HCT116 (cell line): ENCODE measurements around the gene SLC22A23. TPM values are rescaled to one million over a fixed set of nuclear protein-coding genes. Genes with fewer than 3 reads are reported as not detected.

Experiments
- ATAC-seq: fragments of 200-7000 bp; cut with Tn5 transposase; 2 replicates; pipeline ENCODE4 v1.9.1; 2020; ENCODE audit warnings: mild to moderate bottlenecking, moderate library complexity
- BruUV-seq: library from RNA; stranded (reverse); fragments of 400-500 nt; replicated peaks from 2 replicates; lab custom pipeline; 2021; lab: Mats Ljungman, UMichigan
- CTCF ChIA-PET: fragments of 300-600 bp; sonication (Branson Sonifier 250); formaldehyde crosslinking; loops from one replicate; lab custom pipeline; 2021; ENCODE audit warnings: antibody characterized with exemption; lab: Charles Lee
- POLR2A ChIA-PET: fragments of 300-600, 350-600 bp; sonication (Branson Sonifier 250); formaldehyde crosslinking; loops from one replicate; lab custom pipeline; 2021; ENCODE audit warnings: antibody characterized with exemption; lab: Charles Lee
- RAD21 ChIA-PET, 2 experiments: fragments of 300-600 bp; sonication (Branson Sonifier 250); formaldehyde crosslinking; loops; one replicate each; lab custom pipeline; 2023; ENCODE audit warnings: low total read pairs in 2 of 2; ENCODE audit not compliant: uncharacterized antibody in 2 of 2, unreplicated experiment in 2 of 2, low non-redundant PET in 1 of 2; lab: Charles Lee
- DNase-seq: peaks from one replicate; pipeline ENCODE4 v3.0.0-alpha.2; 2010; ENCODE audit warnings: low read depth, low spot score
- H2AFZ ChIP-seq: fragments of 200-600 bp; shearing (Covaris generic), sonication (generic); 2 replicates; pipeline ENCODE4 v1.6.1; 2017; ENCODE audit warnings: low read depth, mixed run types, mixed read lengths, antibody characterized with exemption, low read length; ENCODE audit not compliant: poor library complexity, severe bottlenecking
- H3K27ac ChIP-seq: 2 replicates; pipeline ENCODE4 v1.5.1; 2012; ENCODE audit warnings: low read depth, low read length
- H3K27me3 ChIP-seq: fragments of 200-600 bp; sonication (generic); 2 replicates; pipeline ENCODE4 v1.6.1; 2016; ENCODE audit warnings: mixed run types, low read length, mixed read lengths; ENCODE audit not compliant: insufficient read depth
- H3K36me3 ChIP-seq, 2 experiments: fragments of 200-500 bp in 1 of 2; fragments of 200-600 bp in 1 of 2; sonication (Bioruptor generic) in 1 of 2; sonication (generic) in 1 of 2; 2 replicates each; pipeline versions ENCODE4 v1.5.1 to v1.6.1; 2014 to 2016; ENCODE audit warnings: low read length in 2 of 2, inconsistent platforms in 1 of 2, mixed read lengths in 1 of 2, mixed run types in 1 of 2; ENCODE audit not compliant: insufficient read depth in 2 of 2, control insufficient read depth in 1 of 2
- H3K4me1 ChIP-seq, 2 experiments: fragments of 200-600 bp in 1 of 2; sonication (generic) in 1 of 2; 2 replicates each; pipeline versions ENCODE4 v1.5.1 to v1.6.1; 2012 to 2017; ENCODE audit warnings: low read length in 2 of 2, inconsistent platforms in 1 of 2, mild to moderate bottlenecking in 1 of 2, mixed read lengths in 1 of 2, mixed run types in 1 of 2, moderate library complexity in 1 of 2; ENCODE audit not compliant: insufficient read depth in 2 of 2, control insufficient read depth in 1 of 2
- H3K4me2 ChIP-seq: fragments of 200-600 bp; sonication (generic); 2 replicates; pipeline ENCODE4 v1.6.1; 2017; ENCODE audit warnings: mixed run types, low read length, mixed read lengths
- H3K4me3 ChIP-seq, 2 experiments: fragments of 200-600 bp in 1 of 2; sonication (generic) in 1 of 2; replicated peaks in 1 of 2; 2 replicates each; pipeline ENCODE4 v1.5.1; 2011 to 2016; ENCODE audit warnings: low read length in 2 of 2, control low read depth in 1 of 2, low read depth in 1 of 2, mild to moderate bottlenecking in 1 of 2, mixed read lengths in 1 of 2, mixed run types in 1 of 2
- H3K79me2 ChIP-seq: fragments of 200-600 bp; sonication (generic); 2 replicates; pipeline ENCODE4 v1.6.1; 2017; ENCODE audit warnings: mild to moderate bottlenecking, mixed run types, low read length, moderate library complexity, mixed read lengths; ENCODE audit not compliant: insufficient read depth
- H3K9ac ChIP-seq: fragments of 200-600 bp; sonication (generic); 2 replicates; pipeline ENCODE4 v1.6.1; 2016; ENCODE audit warnings: low read length, mixed read lengths
- H3K9me2 ChIP-seq: fragments of 200-600 bp; sonication (generic), shearing (Covaris generic); 2 replicates; pipeline ENCODE4 v1.6.1; 2017; ENCODE audit warnings: mixed run types, mild to moderate bottlenecking, moderate library complexity; ENCODE audit not compliant: insufficient read depth
- H3K9me3 ChIP-seq, 2 experiments: fragments of 200-500 bp in 1 of 2; fragments of 200-600 bp in 1 of 2; sonication (Bioruptor generic) in 1 of 2; sonication (generic) in 1 of 2; 2 replicates each; pipeline ENCODE4 v1.6.1; 2014 to 2017; ENCODE audit warnings: low read length in 2 of 2, mixed read lengths in 2 of 2, inconsistent platforms in 1 of 2, low read depth in 1 of 2, mild to moderate bottlenecking in 1 of 2, mixed run types in 1 of 2, moderate library complexity in 1 of 2; ENCODE audit not compliant: control insufficient read depth in 1 of 2, insufficient read depth in 1 of 2
- H4K20me1 ChIP-seq: fragments of 200-600 bp; sonication (generic), shearing (Covaris generic); 2 replicates; pipeline ENCODE4 v1.6.1; 2017; ENCODE audit warnings: mixed run types, mild to moderate bottlenecking, moderate library complexity; ENCODE audit not compliant: insufficient read depth
- CEBPB ChIP-seq: IDR thresholded peaks from 2 replicates; pipeline ENCODE4 v1.6.1; 2012; ENCODE audit warnings: low read depth
- ELF1 ChIP-seq: IDR thresholded peaks from 2 replicates; pipeline ENCODE4 v1.6.1; 2012; ENCODE audit warnings: low read depth, borderline replicate concordance
- EZH2phosphoT487 ChIP-seq: fragments of 200-600 bp; IDR thresholded peaks from 2 replicates; pipeline ENCODE4 v1.6.1; 2018; ENCODE audit warnings: antibody characterized with exemption, borderline replicate concordance
- JUND ChIP-seq: IDR thresholded peaks from 2 replicates; pipeline ENCODE4 v1.6.1; 2012
- POLR2AphosphoS5 ChIP-seq: IDR thresholded peaks from 2 replicates; pipeline ENCODE4 v1.6.1; 2011; ENCODE audit warnings: mild to moderate bottlenecking, low read depth, low read length, moderate library complexity
- RAD21 ChIP-seq: IDR thresholded peaks from 2 replicates; pipeline ENCODE4 v1.6.1; 2012; ENCODE audit warnings: low read depth, mild to moderate bottlenecking
- REST ChIP-seq: IDR thresholded peaks from 2 replicates; pipeline ENCODE4 v1.6.1; 2012; ENCODE audit warnings: low read depth
- SP1 ChIP-seq: IDR thresholded peaks from 2 replicates; pipeline ENCODE4 v1.6.1; 2012; ENCODE audit warnings: low read depth
- TCF7L2 ChIP-seq: IDR thresholded peaks from 2 replicates; pipeline ENCODE4 v1.7.0; 2011; ENCODE audit warnings: borderline replicate concordance, inconsistent platforms; ENCODE audit not compliant: insufficient read depth, insufficient read length; ENCODE audit errors: extremely low read depth
- YY1 ChIP-seq: IDR thresholded peaks from 2 replicates; pipeline ENCODE4 v1.6.1; 2011; ENCODE audit warnings: low read length, low read depth, moderate library complexity, mild to moderate bottlenecking; ENCODE audit not compliant: insufficient replicate concordance; ENCODE audit errors: extremely low read depth
- ZFX ChIP-seq: fragments of 450-650 bp; IDR thresholded peaks from 2 replicates; pipeline ENCODE4 v1.6.1; 2017
- ZNF274 ChIP-seq: fragments of 200-500 bp; sonication (Bioruptor generic); IDR thresholded peaks from 2 replicates; pipeline ENCODE4 v1.6.1; 2014; ENCODE audit warnings: mild to moderate bottlenecking, low read depth, low read length, inconsistent platforms
- intact Hi-C: fragments of 100-400 bp; cut with micrococcal nuclease; formaldehyde crosslinking; loops from 2 replicates; pipeline ENCODE4 v1.10.0; 2022
- total RNA-seq: library from RNA; stranded (reverse); gene quantifications from one replicate; pipeline ENCODE4 v1.2.1, GENCODE V29; 2021; ENCODE audit not compliant: unreplicated experiment
- TF ChIP-seq, protein P1 (sequence below): IDR thresholded peaks from 2 replicates; pipeline ENCODE4 v1.6.1; 2011; ENCODE audit warnings: mild to moderate bottlenecking, low read length, moderate library complexity; ENCODE audit not compliant: insufficient replicate concordance; ENCODE audit errors: extremely low read depth
- TF ChIP-seq, protein P2 (sequence below): IDR thresholded peaks from 2 replicates; pipeline ENCODE4 v1.6.1; 2012

Gene SLC22A23
- total RNA-seq, 1 experiment from 2014 or later: 11.5 TPM

GRCh38 chr6:3446184-3446583 lies 10.7 kb downstream of the SLC22A23 start:
- no peak for TF ChIP-seq POLR2AphosphoS5
- no peak for TF ChIP-seq ELF1
- TF ChIP-seq EZH2phosphoT487: no peak
- no peak for TF ChIP-seq YY1
- TF ChIP-seq RAD21: no peak
- TF ChIP-seq SP1: no peak
- TF ChIP-seq, protein P1, sequence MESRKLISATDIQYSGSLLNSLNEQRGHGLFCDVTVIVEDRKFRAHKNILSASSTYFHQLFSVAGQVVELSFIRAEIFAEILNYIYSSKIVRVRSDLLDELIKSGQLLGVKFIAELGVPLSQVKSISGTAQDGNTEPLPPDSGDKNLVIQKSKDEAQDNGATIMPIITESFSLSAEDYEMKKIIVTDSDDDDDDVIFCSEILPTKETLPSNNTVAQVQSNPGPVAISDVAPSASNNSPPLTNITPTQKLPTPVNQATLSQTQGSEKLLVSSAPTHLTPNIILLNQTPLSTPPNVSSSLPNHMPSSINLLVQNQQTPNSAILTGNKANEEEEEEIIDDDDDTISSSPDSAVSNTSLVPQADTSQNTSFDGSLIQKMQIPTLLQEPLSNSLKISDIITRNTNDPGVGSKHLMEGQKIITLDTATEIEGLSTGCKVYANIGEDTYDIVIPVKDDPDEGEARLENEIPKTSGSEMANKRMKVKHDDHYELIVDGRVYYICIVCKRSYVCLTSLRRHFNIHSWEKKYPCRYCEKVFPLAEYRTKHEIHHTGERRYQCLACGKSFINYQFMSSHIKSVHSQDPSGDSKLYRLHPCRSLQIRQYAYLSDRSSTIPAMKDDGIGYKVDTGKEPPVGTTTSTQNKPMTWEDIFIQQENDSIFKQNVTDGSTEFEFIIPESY: no peak
- TF ChIP-seq, protein P2, sequence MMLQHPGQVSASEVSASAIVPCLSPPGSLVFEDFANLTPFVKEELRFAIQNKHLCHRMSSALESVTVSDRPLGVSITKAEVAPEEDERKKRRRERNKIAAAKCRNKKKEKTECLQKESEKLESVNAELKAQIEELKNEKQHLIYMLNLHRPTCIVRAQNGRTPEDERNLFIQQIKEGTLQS: no peak
- TF ChIP-seq REST: no peak
- no peak for TF ChIP-seq ZFX
- TF ChIP-seq ZNF274: no peak
- TF ChIP-seq CEBPB: no peak
- no peak for TF ChIP-seq JUND
- TF ChIP-seq TCF7L2: no peak
- TF ChIP-seq, all 23 proteins: peak for 0
- intact Hi-C loops: no loop called here
- H3K4me2 ChIP-seq: no peak overlapping the region
- H3K36me3 ChIP-seq: no peaks in the 10 kb centered on the region
- no peaks in the 10 kb centered on the region for H3K9me3 ChIP-seq
- ChIA-PET RAD21 (no interaction called here), POLR2A (no interaction called here), CTCF (no interaction called here)
- no TSS peak for BruUV-seq
- no peak overlapping the region for H3K9ac ChIP-seq
- H3K4me3 ChIP-seq: no peak overlapping the region
- no peak overlapping the region for H3K27ac ChIP-seq
- no peak for DNase-seq
- no peaks in the 10 kb centered on the region for H3K9me2 ChIP-seq
- no peak for ATAC-seq
- peaks cover 14 to 32% of the 10 kb centered on the region in 2 experiments; a peak in 3 of 4 replicates for H3K4me1 ChIP-seq
- H3K79me2 ChIP-seq: no peaks in the 10 kb centered on the region; the same call in none of the 2 replicates
- no peaks in the 10 kb centered on the region for H4K20me1 ChIP-seq
- no peaks in the 10 kb centered on the region for H3K27me3 ChIP-seq
- H2AFZ ChIP-seq: no peak overlapping the region
